Natural killer cell (primary cell): Measurements from ENCODE around the gene DNAAF8. TPM values are rescaled to one million over a fixed set of nuclear protein-coding genes. Genes with fewer than 3 reads are reported as not detected.

Experiments
- ATAC-seq, 3 donors: fragments of 150-1000 bp in 2 of 3; fragments of 200-7000 bp in 1 of 3; cut with Tn5 transposase; 1 replicate in 1 of 3; 2 replicates in 2 of 3; pipeline ENCODE4 v1.10.0; 2021; ENCODE audit warnings: mild to moderate bottlenecking in 2 of 3, moderate library complexity in 2 of 3
- DNase-seq, 2 donors: peaks; one replicate each; pipeline versions ENCODE4 v3.0.0 to v3.0.0-alpha.2; 2013 to 2021; ENCODE audit warnings: mixed read lengths in 1 of 2
- H3K27ac ChIP-seq: one replicate; pipeline ENCODE4 v1.5.1; 2013; ENCODE audit warnings: mild to moderate bottlenecking, low read length
- H3K27me3 ChIP-seq: one replicate; pipeline ENCODE4 v1.6.1; 2013; ENCODE audit warnings: low read length; ENCODE audit not compliant: control insufficient read depth, insufficient read depth
- H3K36me3 ChIP-seq: one replicate; pipeline ENCODE4 v1.6.1; 2013; ENCODE audit warnings: low read length; ENCODE audit not compliant: control insufficient read depth, insufficient read depth
- H3K4me1 ChIP-seq: one replicate; pipeline ENCODE4 v1.6.1; 2013; ENCODE audit warnings: low read length; ENCODE audit not compliant: control insufficient read depth, insufficient read depth
- H3K4me3 ChIP-seq: one replicate; pipeline ENCODE4 v1.5.1; 2013; ENCODE audit warnings: low read length
- H3K9me3 ChIP-seq: one replicate; pipeline ENCODE4 v1.6.1; 2013; ENCODE audit warnings: low read length; ENCODE audit not compliant: control insufficient read depth, insufficient read depth
- H3K27ac Mint-ChIP-seq, 2 donors: one replicate each; pipeline ENCODE4 v1.8.0; 2022; ENCODE audit warnings: mild to moderate bottlenecking in 2 of 2, mixed read lengths in 2 of 2, moderate library complexity in 1 of 2
- H3K27me3 Mint-ChIP-seq, 2 donors: one replicate each; pipeline ENCODE4 v1.8.0; 2022; ENCODE audit warnings: low read depth in 2 of 2, mixed read lengths in 2 of 2
- H3K36me3 Mint-ChIP-seq: one replicate; pipeline ENCODE4 v1.8.0; 2022; ENCODE audit warnings: mixed read lengths
- H3K4me1 Mint-ChIP-seq, 2 donors: one replicate each; pipeline ENCODE4 v1.8.0; 2022; ENCODE audit warnings: mixed read lengths in 2 of 2
- H3K4me3 Mint-ChIP-seq: one replicate; pipeline ENCODE4 v1.8.0; 2022; ENCODE audit warnings: mild to moderate bottlenecking, moderate library complexity, mixed read lengths
- H3K9me3 Mint-ChIP-seq, 2 donors: one replicate each; pipeline ENCODE4 v1.8.0; 2022; ENCODE audit warnings: mixed read lengths in 2 of 2
- CTCF ChIP-seq: fragments of 200-600 bp; IDR thresholded peaks from one replicate; pipeline ENCODE4 v1.8.0; 2022; ENCODE audit warnings: antibody characterized with exemption
- WGBS: methylation state at CpG from one replicate; pipeline ENCODE4 v1.1.7; 2013; ENCODE audit warnings: missing lambda C conversion rate; ENCODE audit not compliant: insufficient coverage; 5-methylcytosine and 5-hydroxymethylcytosine counted together
- intact Hi-C: fragments of 100-400 bp; cut with micrococcal nuclease; formaldehyde crosslinking; loops from one replicate; pipeline ENCODE4 v1.14.2; 2022
- total RNA-seq, 4 donors: library from RNA; stranded (reverse); fragments of 120-200 nt in 1 of 4; gene quantifications; one replicate each; pipeline versions ENCODE4 v1.2.3 to v1.2.4, GENCODE V29; 2013 to 2022

DNAAF8 gene
- total RNA-seq, 3 donors from 2014 or later (not counting 1 experiment from before 2014, with no cell fraction given) = 0.54 TPM; not detected in 2

GRCh38 chr16:4760221-4760910 is 26.0 kb downstream of the DNAAF8 start:
- no peaks in the 10 kb centered on the region for H3K9me3 ChIP-seq
- H3K4me3 ChIP-seq = no peak overlapping the region
- ATAC-seq = no peak
- peaks cover 40% of the 10 kb centered on the region for H3K36me3 ChIP-seq
- Mint-ChIP-seq H3K27ac (no peak overlapping the region), H3K27me3 (no peaks in the 10 kb centered on the region), H3K9me3 (no peaks in the 10 kb centered on the region), H3K36me3 (no peaks in the 10 kb centered on the region), H3K4me1 (peaks cover under 1% of the 10 kb centered on the region in 2 donors), H3K4me3 (no peak overlapping the region)
- TF ChIP-seq CTCF = no peak
- no peak for DNase-seq
- intact Hi-C loops = no loop called here
- 97% methylated on average over 23 of the region's 23 CpGs for WGBS
- H3K4me1 ChIP-seq = peaks cover 4% of the 10 kb centered on the region
- no peaks in the 10 kb centered on the region for H3K27me3 ChIP-seq
- no peak overlapping the region for H3K27ac ChIP-seq

- intact Hi-C loops = no loop called here
- no peak for DNase-seq
- Mint-ChIP-seq H3K27ac (no peak overlapping the region), H3K4me1 (peaks cover 12 to 14% of the 10 kb centered on the region in 2 donors), H3K9me3 (no peaks in the 10 kb centered on the region), H3K4me3 (no peak overlapping the region), H3K27me3 (no peaks in the 10 kb centered on the region), H3K36me3 (no peaks in the 10 kb centered on the region)
- Histone ChIP-seq H3K27ac (no peak overlapping the region), H3K36me3 (peaks cover 36% of the 10 kb centered on the region), H3K4me1 (peaks cover 19% of the 10 kb centered on the region), H3K4me3 (no peak overlapping the region), H3K27me3 (no peaks in the 10 kb centered on the region), H3K9me3 (no peaks in the 10 kb centered on the region)
- no peak for ATAC-seq
- TF ChIP-seq CTCF = no peak
- WGBS = 95% methylated on average over 9 of the region's 9 CpGs
Observed at GRCh38 chr16:4762205-4762604, 27.9 kb downstream of the DNAAF8 start.

DNA sequence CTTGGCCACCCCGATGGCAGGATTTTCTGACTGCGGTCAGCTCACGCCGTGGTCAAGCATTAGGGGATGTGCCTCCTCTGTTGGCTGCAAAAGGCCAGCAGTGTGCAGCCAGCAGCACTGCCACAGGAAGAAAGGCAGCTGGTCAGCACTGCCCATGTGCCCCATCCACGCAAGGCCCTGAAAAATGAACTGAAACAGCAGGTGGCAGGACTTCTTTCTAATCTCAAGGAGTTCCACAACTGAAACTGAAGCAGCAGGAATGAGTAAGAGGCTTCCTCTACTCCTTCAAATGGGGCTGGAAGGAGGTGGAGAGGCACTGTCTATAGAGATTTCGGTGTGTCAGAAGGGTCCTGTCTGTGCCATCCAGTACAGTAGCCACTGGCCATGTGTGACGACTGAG is 29.5 kb downstream of the DNAAF8 start:
- peaks cover 29% of the 10 kb centered on the region for H3K36me3 ChIP-seq
- Mint-ChIP-seq H3K36me3 (no peaks in the 10 kb centered on the region), H3K27me3 (no peaks in the 10 kb centered on the region)

More for the DNA sequence above, 29.5 kb downstream of the DNAAF8 start:
- H3K4me3 ChIP-seq = no peak overlapping the region
- DNase-seq (no peak), ATAC-seq (no peak)
- H3K4me1 Mint-ChIP-seq = peaks cover 24 to 27% of the 10 kb centered on the region in 2 donors
- H3K9me3 Mint-ChIP-seq = no peaks in the 10 kb centered on the region
- no peak overlapping the region for H3K27ac ChIP-seq
- no peak for TF ChIP-seq CTCF
- no peak overlapping the region for H3K27ac Mint-ChIP-seq
- intact Hi-C loops = no loop called here
- no peaks in the 10 kb centered on the region for H3K27me3 ChIP-seq
- WGBS = 97% methylated on average over 7 of the region's 7 CpGs
- H3K9me3 ChIP-seq = no peaks in the 10 kb centered on the region
- no peak overlapping the region for H3K4me3 Mint-ChIP-seq
- peaks cover 33% of the 10 kb centered on the region for H3K4me1 ChIP-seq
